Calu3 (cell line): ENCODE results near the gene MYLIP. TPM values are rescaled to one million over a fixed set of nuclear protein-coding genes. Genes with fewer than 3 reads are reported as not detected.

ENCODE experiments used
- BruUV-seq: library from RNA; stranded (reverse); fragments of 400-500 nt; replicated peaks from 2 replicates; lab custom pipeline; 2021; lab: Mats Ljungman, UMichigan
- CTCF ChIA-PET: fragments of 300-600 bp; sonication (Branson Sonifier 250); formaldehyde crosslinking; loops from one replicate; lab custom pipeline; 2022; ENCODE audit warnings: antibody characterized with exemption; lab: Charles Lee
- DNase-seq: peaks from one replicate; pipeline ENCODE4 v3.0.0; 2022
- H3K27ac Mint-ChIP-seq: one replicate; pipeline ENCODE4 v1.8.0; 2022; ENCODE audit warnings: mixed read lengths; ENCODE audit not compliant: unreplicated experiment
- H3K27me3 Mint-ChIP-seq: one replicate; pipeline ENCODE4 v1.8.0; 2022; ENCODE audit warnings: mixed read lengths; ENCODE audit not compliant: unreplicated experiment
- H3K36me3 Mint-ChIP-seq: one replicate; pipeline ENCODE4 v1.8.0; 2022; ENCODE audit warnings: mild to moderate bottlenecking, moderate library complexity, mixed read lengths; ENCODE audit not compliant: insufficient read depth, unreplicated experiment
- H3K4me1 Mint-ChIP-seq: one replicate; pipeline ENCODE4 v1.8.0; 2022; ENCODE audit warnings: mild to moderate bottlenecking, low read depth, mixed read lengths; ENCODE audit not compliant: unreplicated experiment
- H3K4me3 Mint-ChIP-seq: one replicate; pipeline ENCODE4 v1.8.0; 2022; ENCODE audit warnings: mild to moderate bottlenecking, low read depth, moderate library complexity, mixed read lengths; ENCODE audit not compliant: unreplicated experiment
- H3K9me3 Mint-ChIP-seq: one replicate; pipeline ENCODE4 v1.8.0; 2022; ENCODE audit warnings: low read depth, mixed read lengths; ENCODE audit not compliant: unreplicated experiment
- intact Hi-C: fragments of 100-400 bp; cut with micrococcal nuclease; formaldehyde crosslinking; loops from one replicate; pipeline ENCODE4 v1.10.0; 2022; ENCODE audit not compliant: unreplicated experiment
- microRNA-seq: library from miRNA; unstranded; fragments of <30 nt; microRNA quantifications from one replicate; pipeline ENCODE4 v1.2.0, GENCODE V29; 2022
- total RNA-seq: library from RNA; stranded (reverse); gene quantifications from 2 replicates; pipeline ENCODE4 v1.2.3, GENCODE V29; 2022
- TF ChIP-seq, protein P1 (sequence below): fragments of 200-600 bp; IDR thresholded peaks from one replicate; pipeline ENCODE4 v1.8.0; 2022; ENCODE audit warnings: antibody characterized with exemption; ENCODE audit not compliant: unreplicated experiment

The MYLIP gene
- total RNA-seq, 1 experiment from 2014 or later = 8.1 TPM

DNA sequence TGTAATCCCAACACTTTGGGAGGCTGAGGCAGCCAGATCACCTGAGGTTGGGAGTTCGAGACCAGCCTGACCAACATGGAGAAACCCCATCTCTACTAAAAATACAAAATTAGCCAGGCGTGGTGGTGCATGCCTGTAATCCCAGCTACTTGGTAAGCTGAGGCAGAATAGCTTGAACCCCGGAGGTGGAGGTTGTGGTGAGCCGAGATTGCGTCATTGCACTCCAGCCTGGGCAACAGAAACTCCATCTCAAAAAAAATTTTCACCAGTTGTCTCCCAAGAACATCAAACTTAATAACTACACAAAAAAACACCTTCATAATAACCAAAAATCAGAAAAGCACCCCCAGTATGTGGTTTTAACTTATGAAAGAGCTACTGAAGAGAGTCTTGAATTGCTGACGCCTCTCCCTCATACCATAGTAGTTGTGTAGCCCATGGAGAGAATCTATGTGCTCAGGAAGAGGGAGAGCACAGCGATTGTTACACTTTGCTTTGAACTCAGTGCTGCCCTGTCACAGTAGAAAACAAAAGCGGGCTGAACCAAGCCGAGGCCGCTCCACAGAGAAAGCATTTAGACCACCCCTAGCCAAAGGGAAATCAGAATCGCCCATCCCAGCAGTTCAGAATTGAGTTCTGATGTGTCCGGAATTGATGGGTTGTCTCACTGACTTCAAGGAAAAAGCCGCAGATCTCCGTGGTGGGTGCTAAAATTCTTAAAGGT lies 67.5 kb downstream of the MYLIP start:
- Mint-ChIP-seq H3K27ac (no peak overlapping the region), H3K9me3 (no peaks in the 10 kb centered on the region), H3K36me3 (no peaks in the 10 kb centered on the region), H3K27me3 (no peaks in the 10 kb centered on the region), H3K4me3 (no peak overlapping the region), H3K4me1 (no peaks in the 10 kb centered on the region)
- no peak for DNase-seq
- BruUV-seq = no TSS peak
- TF ChIP-seq, protein P1, sequence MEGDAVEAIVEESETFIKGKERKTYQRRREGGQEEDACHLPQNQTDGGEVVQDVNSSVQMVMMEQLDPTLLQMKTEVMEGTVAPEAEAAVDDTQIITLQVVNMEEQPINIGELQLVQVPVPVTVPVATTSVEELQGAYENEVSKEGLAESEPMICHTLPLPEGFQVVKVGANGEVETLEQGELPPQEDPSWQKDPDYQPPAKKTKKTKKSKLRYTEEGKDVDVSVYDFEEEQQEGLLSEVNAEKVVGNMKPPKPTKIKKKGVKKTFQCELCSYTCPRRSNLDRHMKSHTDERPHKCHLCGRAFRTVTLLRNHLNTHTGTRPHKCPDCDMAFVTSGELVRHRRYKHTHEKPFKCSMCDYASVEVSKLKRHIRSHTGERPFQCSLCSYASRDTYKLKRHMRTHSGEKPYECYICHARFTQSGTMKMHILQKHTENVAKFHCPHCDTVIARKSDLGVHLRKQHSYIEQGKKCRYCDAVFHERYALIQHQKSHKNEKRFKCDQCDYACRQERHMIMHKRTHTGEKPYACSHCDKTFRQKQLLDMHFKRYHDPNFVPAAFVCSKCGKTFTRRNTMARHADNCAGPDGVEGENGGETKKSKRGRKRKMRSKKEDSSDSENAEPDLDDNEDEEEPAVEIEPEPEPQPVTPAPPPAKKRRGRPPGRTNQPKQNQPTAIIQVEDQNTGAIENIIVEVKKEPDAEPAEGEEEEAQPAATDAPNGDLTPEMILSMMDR = no peak
- intact Hi-C loops = no loop called here
- CTCF ChIA-PET = interaction anchor here (0.9 kb wide), 1 partner anchor 10 kb away, joined by 3 read pairs; no protein-coding TSS in a partner anchor

DNA sequence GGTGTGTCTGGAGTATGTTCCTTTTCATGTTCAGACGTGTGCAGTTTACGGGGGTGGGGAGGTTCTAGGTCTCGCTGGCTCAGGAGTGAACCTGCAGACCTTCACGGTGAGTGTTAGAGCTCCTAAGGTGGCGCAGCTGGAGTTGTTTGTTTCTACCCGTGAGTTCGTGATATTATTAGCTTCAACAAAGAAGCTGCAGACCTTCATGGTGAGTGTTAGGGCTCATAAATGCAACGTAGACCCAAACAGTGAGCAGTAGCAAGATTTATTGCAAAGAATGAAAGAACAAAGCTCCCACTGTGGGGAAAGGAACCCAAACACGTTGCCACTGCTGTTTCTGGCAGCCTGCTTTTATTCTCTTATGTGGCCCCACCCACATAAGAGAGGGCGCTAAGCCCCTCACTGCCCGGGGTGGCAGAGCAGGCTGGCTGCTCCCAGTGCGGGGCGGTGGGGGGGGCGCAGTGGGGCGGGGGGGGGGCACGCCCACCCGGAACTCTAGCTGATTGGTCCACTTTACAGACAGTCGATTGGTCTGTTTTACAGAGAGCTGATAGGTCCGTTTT lies 68.2 kb downstream of the MYLIP start:
- CTCF ChIA-PET = interaction anchor here (0.7 to 0.9 kb wide), 2 partner anchors 9 to 33 kb away, joined by 3 read pairs; no protein-coding TSS in a partner anchor
- Mint-ChIP-seq H3K4me1 (no peaks in the 10 kb centered on the region), H3K36me3 (no peaks in the 10 kb centered on the region), H3K4me3 (no peak overlapping the region), H3K27ac (no peak overlapping the region), H3K9me3 (no peaks in the 10 kb centered on the region), H3K27me3 (no peaks in the 10 kb centered on the region)
- TF ChIP-seq, protein P1 = no peak
- intact Hi-C loops = no loop called here
- no TSS peak for BruUV-seq
- no peak for DNase-seq

Small RNA genes within 50 kb of the gene (microRNA-seq; reads per million reads assigned to microRNA genes)
- gene MIR4639 = not detected

Other genes with a start within 250 kb of the MYLIP start
- 1.4 and 3.9 TPM in 2 replicates for gene GMPR, start 109.5 kb downstream of the MYLIP start, total RNA-seq